Measurements from ENCODE around the gene CDH12. TPM values are rescaled to one million over a fixed set of nuclear protein-coding genes. Genes with fewer than 3 reads are reported as not detected.

The CDH12 gene
- total RNA-seq, 1 experiment from 2014 or later = not detected

- no peaks in the 10 kb centered on the region for H3K9me3 Mint-ChIP-seq
- no peak overlapping the region for H2BK12ac ChIP-seq (ENCODE audit: insufficient read length, low read depth, low read length)
- no peak overlapping the region for H4K91ac ChIP-seq (ENCODE audit: insufficient read length, low read depth, low read length)
- H4K20me1 ChIP-seq (ENCODE audit: control insufficient read depth, insufficient read depth, insufficient read length) = no peaks in the 10 kb centered on the region
- no peaks in the 10 kb centered on the region for H3K9me3 ChIP-seq (ENCODE audit: control insufficient read depth, low read depth, low read length)
- no peaks in the 10 kb centered on the region for H3K27me3 ChIP-seq (ENCODE audit: insufficient read depth, low read length)
- peaks cover 6 to 8% of the 10 kb centered on the region in 2 experiments for H3K4me1 Mint-ChIP-seq
- no peak overlapping the region for H3K18ac ChIP-seq (ENCODE audit: insufficient read length, low read depth, low read length)
- H3K4me3 Mint-ChIP-seq = no peak overlapping the region
- no peak overlapping the region for H4K5ac ChIP-seq (ENCODE audit: insufficient read length, low read depth, low read length)
- no peak overlapping the region for H2BK15ac ChIP-seq (ENCODE audit: low read depth, low read length)
- H2BK120ac ChIP-seq (ENCODE audit: low read depth, low read length, poor library complexity, severe bottlenecking) = no peak overlapping the region
- no peak overlapping the region for H2AFZ ChIP-seq (ENCODE audit: low read length)
- H3K27ac ChIP-seq (ENCODE audit: insufficient read length, low read depth, low read length) = no peak overlapping the region
- H3K27me3 Mint-ChIP-seq (ENCODE audit: low read depth) = no peaks in the 10 kb centered on the region
- no peaks in the 10 kb centered on the region; a peak in 1 of 7 replicates for H3K36me3 Mint-ChIP-seq (ENCODE audit: insufficient read depth in 1 of 3, low read depth in 3 of 3)
- peak overlapping the region in 1 of 3 experiments; percentile 45; a peak in 1 of 7 replicates for H3K27ac Mint-ChIP-seq
- H3T11ph ChIP-seq (ENCODE audit: low read length) = no peak overlapping the region
- no peaks in the 10 kb centered on the region for H3K79me2 ChIP-seq (ENCODE audit: insufficient read depth, low read length)
- H3K56ac ChIP-seq (ENCODE audit: insufficient read length, low read depth, low read length) = no peak overlapping the region
- H3K4ac ChIP-seq (ENCODE audit: low read depth, low read length) = no peak overlapping the region
- H3K23ac ChIP-seq (ENCODE audit: insufficient read length, low read depth, low read length) = no peak overlapping the region
- H4K8ac ChIP-seq (replicated peaks; ENCODE audit: insufficient read length, low read depth, low read length) = no peak overlapping the region
- DNase-seq = no peak
- H2BK20ac ChIP-seq (ENCODE audit: low read depth, low read length, poor library complexity, severe bottlenecking) = no peak overlapping the region
- no peaks in the 10 kb centered on the region for H3K23me2 ChIP-seq (ENCODE audit: insufficient read length, low read depth, low read length, poor library complexity, severe bottlenecking)
- TF ChIP-seq CTCF (conservative IDR thresholded peaks at IDR 0.05) = no peak; the same call in 2 of the 3 replicates
- H3K4me2 ChIP-seq (ENCODE audit: insufficient read depth, insufficient read length, low read length) = no peak overlapping the region
- H3K9ac ChIP-seq (ENCODE audit: extremely low read depth, insufficient read length, low read length) = no peak overlapping the region
- H3K79me1 ChIP-seq (ENCODE audit: insufficient read depth, low read depth, low read length, poor library complexity, severe bottlenecking) = no peaks in the 10 kb centered on the region
- H2BK5ac ChIP-seq (ENCODE audit: insufficient read length, low read length) = no peak overlapping the region
- no peaks in the 10 kb centered on the region for H3K4me1 ChIP-seq (ENCODE audit: insufficient read depth, low read length)
- H2AK5ac ChIP-seq (ENCODE audit: insufficient read length, low read length) = no peak overlapping the region
- H3K14ac ChIP-seq (ENCODE audit: insufficient read depth, low read length) = no peak overlapping the region
Measured at GRCh38 chr5:22488427-22488826, 364.7 kb downstream of the CDH12 start.
